ENCODE results near the gene TGFB1.

DNA sequence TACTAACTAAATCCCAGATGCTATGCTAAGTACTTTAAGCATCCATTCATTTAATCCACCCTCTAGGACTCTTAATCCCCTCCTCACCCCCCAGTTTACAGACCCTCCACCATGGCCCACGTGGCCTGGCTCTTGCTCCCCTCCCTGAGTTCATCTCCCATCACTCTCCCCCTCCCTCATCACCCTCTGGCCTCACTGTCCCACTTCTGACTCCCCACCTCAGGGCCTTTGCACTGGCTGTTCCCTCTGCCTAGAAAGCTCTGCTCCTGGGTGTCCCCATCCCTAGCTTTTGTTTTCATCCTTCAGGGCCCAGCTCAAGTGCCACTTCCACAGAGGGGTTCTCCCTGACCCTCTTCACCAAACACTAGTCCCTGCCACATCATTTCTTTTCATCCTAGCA is 6.0 kb upstream of the TGFB1 start:
- TF ChIP-seq, protein P1, sequence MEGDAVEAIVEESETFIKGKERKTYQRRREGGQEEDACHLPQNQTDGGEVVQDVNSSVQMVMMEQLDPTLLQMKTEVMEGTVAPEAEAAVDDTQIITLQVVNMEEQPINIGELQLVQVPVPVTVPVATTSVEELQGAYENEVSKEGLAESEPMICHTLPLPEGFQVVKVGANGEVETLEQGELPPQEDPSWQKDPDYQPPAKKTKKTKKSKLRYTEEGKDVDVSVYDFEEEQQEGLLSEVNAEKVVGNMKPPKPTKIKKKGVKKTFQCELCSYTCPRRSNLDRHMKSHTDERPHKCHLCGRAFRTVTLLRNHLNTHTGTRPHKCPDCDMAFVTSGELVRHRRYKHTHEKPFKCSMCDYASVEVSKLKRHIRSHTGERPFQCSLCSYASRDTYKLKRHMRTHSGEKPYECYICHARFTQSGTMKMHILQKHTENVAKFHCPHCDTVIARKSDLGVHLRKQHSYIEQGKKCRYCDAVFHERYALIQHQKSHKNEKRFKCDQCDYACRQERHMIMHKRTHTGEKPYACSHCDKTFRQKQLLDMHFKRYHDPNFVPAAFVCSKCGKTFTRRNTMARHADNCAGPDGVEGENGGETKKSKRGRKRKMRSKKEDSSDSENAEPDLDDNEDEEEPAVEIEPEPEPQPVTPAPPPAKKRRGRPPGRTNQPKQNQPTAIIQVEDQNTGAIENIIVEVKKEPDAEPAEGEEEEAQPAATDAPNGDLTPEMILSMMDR (IDR thresholded peaks at IDR 0.05; ENCODE audit: low read depth, low read length, missing input control) = no peak
- TF ChIP-seq YY1 (IDR thresholded peaks at IDR 0.05) (no peak), GABPA (IDR thresholded peaks at IDR 0.05 in 1 of 2, conservative IDR thresholded peaks at IDR 0.05 in 1 of 2) (no peak), FOXA1 (IDR thresholded peaks at IDR 0.05) (no peak), HNF4A (conservative IDR thresholded peaks at IDR 0.05) (no peak), TAF1 (conservative IDR thresholded peaks at IDR 0.05) (no peak), RAD21 (IDR thresholded peaks at IDR 0.05) (no peak)
- TF ChIP-seq, protein P2, sequence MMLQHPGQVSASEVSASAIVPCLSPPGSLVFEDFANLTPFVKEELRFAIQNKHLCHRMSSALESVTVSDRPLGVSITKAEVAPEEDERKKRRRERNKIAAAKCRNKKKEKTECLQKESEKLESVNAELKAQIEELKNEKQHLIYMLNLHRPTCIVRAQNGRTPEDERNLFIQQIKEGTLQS (IDR thresholded peaks at IDR 0.05) = no peak
- TF ChIP-seq, protein P3, sequence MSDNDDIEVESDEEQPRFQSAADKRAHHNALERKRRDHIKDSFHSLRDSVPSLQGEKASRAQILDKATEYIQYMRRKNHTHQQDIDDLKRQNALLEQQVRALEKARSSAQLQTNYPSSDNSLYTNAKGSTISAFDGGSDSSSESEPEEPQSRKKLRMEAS (IDR thresholded peaks at IDR 0.05) = no peak
